ENCODE data around the gene RIN3.

DNA sequence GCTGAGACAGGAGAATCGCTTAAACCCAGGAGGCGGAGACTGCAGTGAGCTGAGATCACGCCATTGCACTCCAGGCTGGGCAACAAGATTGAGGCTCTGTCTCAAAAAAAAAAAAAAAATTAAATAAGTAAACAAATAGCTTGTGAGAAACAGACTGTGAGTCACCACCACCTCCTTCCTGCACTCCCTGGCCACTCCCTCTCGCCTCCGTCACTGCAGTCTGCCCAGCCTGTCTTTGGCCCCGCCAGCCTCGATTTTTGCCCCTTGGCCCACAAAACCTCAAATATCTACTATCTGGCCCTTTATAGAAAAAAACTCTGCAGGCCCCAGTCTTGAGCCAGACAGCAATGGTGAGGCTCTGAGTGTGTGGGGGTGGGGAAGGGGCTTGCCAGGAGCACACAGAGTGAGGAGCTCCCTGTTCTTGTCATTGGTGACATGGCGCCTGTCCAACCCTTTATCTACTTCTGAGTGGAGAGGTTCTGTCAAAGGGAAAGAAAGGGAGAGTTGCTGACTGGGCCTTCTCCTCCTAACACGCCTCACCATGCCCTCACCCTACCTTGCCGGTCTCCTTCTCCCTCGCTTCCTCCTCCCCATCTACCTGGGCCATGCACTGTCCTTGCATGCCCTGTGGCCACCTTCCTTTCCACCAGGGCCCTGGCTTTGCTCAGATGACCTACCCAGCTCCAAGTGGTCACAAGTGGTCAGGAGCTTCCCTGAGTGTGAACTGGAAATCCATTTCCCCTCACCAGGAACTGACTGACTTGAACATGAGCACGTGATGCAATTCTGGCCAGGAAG, 212.8 kb downstream of the RIN3 start:
- TF ChIP-seq, protein P1, sequence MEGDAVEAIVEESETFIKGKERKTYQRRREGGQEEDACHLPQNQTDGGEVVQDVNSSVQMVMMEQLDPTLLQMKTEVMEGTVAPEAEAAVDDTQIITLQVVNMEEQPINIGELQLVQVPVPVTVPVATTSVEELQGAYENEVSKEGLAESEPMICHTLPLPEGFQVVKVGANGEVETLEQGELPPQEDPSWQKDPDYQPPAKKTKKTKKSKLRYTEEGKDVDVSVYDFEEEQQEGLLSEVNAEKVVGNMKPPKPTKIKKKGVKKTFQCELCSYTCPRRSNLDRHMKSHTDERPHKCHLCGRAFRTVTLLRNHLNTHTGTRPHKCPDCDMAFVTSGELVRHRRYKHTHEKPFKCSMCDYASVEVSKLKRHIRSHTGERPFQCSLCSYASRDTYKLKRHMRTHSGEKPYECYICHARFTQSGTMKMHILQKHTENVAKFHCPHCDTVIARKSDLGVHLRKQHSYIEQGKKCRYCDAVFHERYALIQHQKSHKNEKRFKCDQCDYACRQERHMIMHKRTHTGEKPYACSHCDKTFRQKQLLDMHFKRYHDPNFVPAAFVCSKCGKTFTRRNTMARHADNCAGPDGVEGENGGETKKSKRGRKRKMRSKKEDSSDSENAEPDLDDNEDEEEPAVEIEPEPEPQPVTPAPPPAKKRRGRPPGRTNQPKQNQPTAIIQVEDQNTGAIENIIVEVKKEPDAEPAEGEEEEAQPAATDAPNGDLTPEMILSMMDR (IDR thresholded peaks at IDR 0.05), result no peak
- TF ChIP-seq POLR2A (IDR thresholded peaks at IDR 0.05), result no peak
